Measurements from ENCODE around the gene ASPSCR1. TPM values are rescaled to one million over a fixed set of nuclear protein-coding genes. Genes with fewer than 3 reads are reported as not detected.
A peak's percentile ranks its signal among the peaks of the same experiment; 100 is the strongest.

Gene ASPSCR1
- total and polyA plus RNA-seq, 9 of the 15 experiments (the other 6 are each of a cell fraction or from before 2014, with no cell fraction given): 0.90 to 36.9 (median 11.6) TPM

DNA sequence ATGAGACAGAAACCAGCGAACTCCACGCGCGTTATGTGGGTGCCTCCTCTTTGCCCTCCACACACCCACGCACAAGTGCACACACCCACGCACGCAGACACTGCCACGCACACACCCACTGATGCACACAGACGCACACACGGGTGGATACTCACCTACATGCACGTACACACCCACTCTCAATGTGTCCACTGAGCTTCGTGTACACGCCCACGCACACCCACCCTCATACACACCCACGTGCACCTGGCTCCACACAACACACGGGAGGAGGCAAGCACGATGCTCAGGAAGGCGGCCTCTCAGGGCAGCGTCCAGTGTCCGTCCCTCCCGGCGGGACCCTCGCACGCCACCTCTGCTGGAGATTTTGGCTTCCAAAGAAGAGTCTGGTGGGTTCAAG, 70.0 kb downstream of the ASPSCR1 start:
- no peak overlapping the region for H3K4me3 ChIP-seq
- no peaks in the 10 kb centered on the region for H3K27me3 ChIP-seq (ENCODE audit: control insufficient read depth in 2 of 2, insufficient read depth in 2 of 2, low read length in 2 of 2)
- ChIA-PET CTCF (ENCODE audit: low intra/inter-chr PET ratio) (no interaction called here), POLR2A (no interaction called here)
- WGBS (ENCODE audit: insufficient coverage, low coverage, missing lambda C conversion rate): 84% methylated on average over 17 of the region's 24 CpGs
- in situ Hi-C loops (cut with MboI) (no loop called here), intact Hi-C loops (cut with micrococcal nuclease) (no loop called here)
- no TSS peak for BruUV-seq (replicated peaks)
- ATAC-seq (no peak), FAIRE-seq (no peak), DNase-seq (ENCODE audit: extremely low read depth in 1 of 4, low spot score in 3 of 4) (peak in 2 of 4 experiments; percentile 11 to 18)
- peaks cover 6 to 70% of the 10 kb centered on the region in 2 experiments; a peak in 3 of 5 replicates for H3K4me1 ChIP-seq (replicated peaks in 1 of 2; ENCODE audit: control insufficient read depth in 2 of 2, insufficient read depth in 2 of 2, low read length in 2 of 2)
- no peak overlapping the region for H3K4me2 ChIP-seq (ENCODE audit: insufficient read depth, low read length)
- H3K27ac ChIP-seq (ENCODE audit: extremely low read depth, low read depth, low read length): no peak overlapping the region
- no peaks in the 10 kb centered on the region for H3K9me3 ChIP-seq (replicated peaks; ENCODE audit: control insufficient read depth, insufficient read depth, low read depth, low read length)
- H3K36me3 ChIP-seq (ENCODE audit: control insufficient read depth, insufficient read depth, low read length): peaks cover 36% of the 10 kb centered on the region; the same call in 2 of the 3 replicates
- H2AFZ ChIP-seq (ENCODE audit: low read depth, low read length): no peak overlapping the region
- peaks cover 2% of the 10 kb centered on the region for H3K9me1 ChIP-seq (ENCODE audit: control insufficient read depth, insufficient read depth, low read length)
- H3K79me2 ChIP-seq (ENCODE audit: control insufficient read depth, insufficient read depth, low read length): peaks cover 17% of the 10 kb centered on the region
- H3K9ac ChIP-seq (ENCODE audit: insufficient read depth in 1 of 2, low read depth in 2 of 2, low read length in 2 of 2): peak overlapping the region in 1 of 2 experiments; percentile 65; a peak in 2 of 4 replicates
- no peak for TF ChIP-seq MAZ (CRISPR knock-in tag; conservative IDR thresholded peaks at IDR 0.05 in 1 of 2, IDR thresholded peaks at IDR 0.05 in 1 of 2)
- peak; percentile 60 for TF ChIP-seq RBFOX2 (IDR thresholded peaks at IDR 0.05; ENCODE audit: low read depth, low read length)
- no peak for TF ChIP-seq RBM34 (IDR thresholded peaks at IDR 0.05; ENCODE audit: borderline replicate concordance, insufficient read depth, low read length)
- TF ChIP-seq, protein P1, sequence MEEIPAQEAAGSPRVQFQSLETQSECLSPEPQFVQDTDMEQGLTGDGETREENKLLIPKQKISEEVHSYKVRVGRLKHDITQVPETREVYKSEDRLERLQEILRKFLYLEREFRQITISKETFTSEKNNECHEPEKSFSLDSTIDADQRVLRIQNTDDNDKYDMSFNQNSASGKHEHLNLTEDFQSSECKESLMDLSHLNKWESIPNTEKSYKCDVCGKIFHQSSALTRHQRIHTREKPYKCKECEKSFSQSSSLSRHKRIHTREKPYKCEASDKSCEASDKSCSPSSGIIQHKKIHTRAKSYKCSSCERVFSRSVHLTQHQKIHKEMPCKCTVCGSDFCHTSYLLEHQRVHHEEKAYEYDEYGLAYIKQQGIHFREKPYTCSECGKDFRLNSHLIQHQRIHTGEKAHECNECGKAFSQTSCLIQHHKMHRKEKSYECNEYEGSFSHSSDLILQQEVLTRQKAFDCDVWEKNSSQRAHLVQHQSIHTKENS (CRISPR knock-in tag; IDR thresholded peaks at IDR 0.05): no peak
- TF ChIP-seq ZNF316 (IDR thresholded peaks at IDR 0.05): no peak
- no peak for TF ChIP-seq MCM3 (IDR thresholded peaks at IDR 0.05)
- peak; percentile 93 for TF ChIP-seq EGR1 (conservative IDR thresholded peaks at IDR 0.05)
- TF ChIP-seq ATF4 (CRISPR knock-in tag; IDR thresholded peaks at IDR 0.05): no peak
- no peak for TF ChIP-seq NR1H2 (CRISPR knock-in tag; IDR thresholded peaks at IDR 0.05)
- TF ChIP-seq CREB1 (IDR thresholded peaks at IDR 0.05): no peak
- no peak for TF ChIP-seq CREB1 (CRISPR knock-in tag; IDR thresholded peaks at IDR 0.05)
- TF ChIP-seq SRF (CRISPR knock-in tag; IDR thresholded peaks at IDR 0.05): no peak
- H4K20me1 ChIP-seq (replicated peaks; ENCODE audit: control insufficient read depth, insufficient read depth, low read length): 0 out of 2 replicates have a peak, but pooled peaks cover 3% of the 10 kb centered on the region

All from K562 (cell line).